GM12872 (cell line): ENCODE data around the gene CCNL2.

Source experiments
- CTCF ChIP-seq: IDR thresholded peaks from 3 replicates; pipeline ENCODE4 v1.5.1; 2011; ENCODE audit warnings: low read depth, mild to moderate bottlenecking, low read length, moderate library complexity; ENCODE audit not compliant: insufficient read depth

Gene CCNL2

GRCh38 chr1:1430114-1430982, 31.2 kb upstream of the CCNL2 start:
- TF ChIP-seq CTCF = no peak

GRCh38 chr1:1429671-1430073, 30.5 kb upstream of the CCNL2 start:
- no peak for TF ChIP-seq CTCF

- no peak for TF ChIP-seq CTCF
Observed at GRCh38 chr1:1428174-1428573, 29.0 kb upstream of the CCNL2 start.

GRCh38 chr1:1427820-1428148, 28.6 kb upstream of the CCNL2 start:
- no peak for TF ChIP-seq CTCF

GRCh38 chr1:1427106-1427819, 28.1 kb upstream of the CCNL2 start:
- no peak for TF ChIP-seq CTCF

- no peak for TF ChIP-seq CTCF
Observed at GRCh38 chr1:1426496-1427105, 27.5 kb upstream of the CCNL2 start.

GRCh38 chr1:1425753-1426495, 26.8 kb upstream of the CCNL2 start:
- TF ChIP-seq CTCF = no peak
